HG03457 (cell line): ENCODE results near the gene PCDHA9.
"Not testable (repeated sequence)": the region's sequence is repeated elsewhere in the genome, so short reads cannot be mapped to it uniquely, and the experiment has no call there.

Experiments
- ATAC-seq: cut with Tn5 transposase; IDR thresholded peaks from one replicate; pipeline ENCODE4 v1.9.1; 2021; ENCODE audit warnings: moderate number of reproducible peaks; ENCODE audit not compliant: unreplicated experiment

PCDHA9 gene

DNA sequence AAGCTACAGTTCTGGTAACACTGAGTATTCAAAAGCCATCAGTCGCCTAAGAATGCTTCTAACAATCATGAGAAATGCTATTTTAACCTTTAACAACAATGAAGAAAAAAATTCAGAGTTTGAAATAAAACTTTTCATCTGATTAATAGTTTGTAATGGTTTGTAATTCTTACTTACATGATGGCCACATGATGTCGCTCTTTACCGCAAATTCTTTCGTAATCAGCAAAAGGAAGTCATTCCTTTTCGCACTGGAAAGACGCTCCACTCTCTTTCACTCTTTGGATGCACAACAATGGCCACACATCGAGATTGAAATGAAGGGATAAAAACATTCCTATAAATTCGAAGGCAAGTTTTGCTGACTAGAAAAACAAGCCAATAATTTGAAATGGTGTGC lies 14.2 kb upstream of the PCDHA9 start, which contains the start of gene PCDHA7:
TSS of gene PCDHA7 (plus strand) at position 277 of the 400 bp plus-strand sequence. CDS start at position 392, 115 bp downstream.
- ATAC-seq = no peak

DNA sequence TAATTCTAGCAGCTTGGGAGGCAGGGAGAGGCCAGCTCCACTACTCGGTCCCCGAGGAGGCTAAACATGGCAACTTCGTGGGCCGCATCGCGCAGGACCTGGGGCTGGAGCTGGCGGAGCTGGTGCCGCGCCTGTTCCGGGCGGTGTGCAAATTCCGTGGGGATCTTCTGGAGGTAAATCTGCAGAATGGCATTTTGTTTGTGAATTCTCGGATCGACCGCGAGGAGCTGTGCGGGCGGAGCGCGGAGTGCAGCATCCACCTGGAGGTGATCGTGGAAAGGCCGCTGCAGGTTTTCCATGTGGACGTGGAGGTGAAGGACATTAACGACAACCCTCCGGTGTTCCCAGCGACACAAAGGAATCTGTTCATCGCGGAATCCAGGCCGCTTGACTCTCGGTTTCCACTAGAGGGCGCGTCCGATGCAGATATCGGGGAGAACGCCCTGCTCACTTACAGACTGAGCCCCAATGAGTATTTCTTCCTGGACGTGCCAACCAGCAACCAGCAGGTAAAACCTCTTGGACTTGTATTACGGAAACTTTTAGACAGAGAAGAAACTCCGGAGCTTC lies 13.7 kb upstream of the PCDHA9 start:
- not testable (repeated sequence) for ATAC-seq

DNA sequence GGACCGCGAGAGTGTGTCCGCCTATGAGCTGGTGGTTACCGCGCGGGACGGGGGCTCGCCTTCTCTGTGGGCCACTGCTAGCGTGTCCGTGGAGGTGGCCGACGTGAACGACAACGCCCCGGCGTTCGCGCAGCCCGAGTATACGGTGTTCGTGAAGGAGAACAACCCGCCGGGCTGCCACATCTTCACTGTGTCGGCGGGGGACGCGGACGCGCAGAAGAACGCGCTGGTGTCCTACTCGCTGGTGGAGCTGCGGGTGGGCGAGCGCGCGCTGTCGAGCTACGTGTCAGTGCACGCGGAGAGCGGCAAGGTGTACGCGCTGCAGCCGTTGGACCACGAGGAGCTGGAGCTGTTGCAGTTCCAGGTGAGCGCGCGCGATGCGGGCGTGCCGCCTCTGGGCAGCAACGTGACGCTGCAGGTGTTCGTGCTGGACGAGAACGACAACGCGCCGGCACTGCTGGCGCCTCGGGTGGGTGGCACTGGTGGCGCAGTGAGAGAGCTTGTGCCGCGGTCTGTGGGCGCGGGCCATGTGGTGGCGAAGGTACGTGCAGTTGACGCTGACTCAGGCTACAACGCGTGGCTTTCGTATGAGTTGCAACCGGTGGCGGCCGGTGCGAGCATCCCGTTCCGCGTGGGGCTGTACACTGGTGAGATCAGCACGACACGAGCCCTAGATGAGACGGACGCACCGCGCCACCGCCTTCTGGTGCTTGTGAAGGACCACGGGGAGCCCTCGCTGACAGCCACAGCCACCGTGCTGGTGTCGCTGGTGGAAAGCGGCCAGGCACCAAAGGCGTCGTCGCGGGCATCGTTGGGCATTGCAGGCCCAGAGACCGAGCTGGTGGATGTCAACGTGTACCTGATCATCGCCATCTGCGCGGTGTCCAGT lies 12.3 kb upstream of the PCDHA9 start:
- no peak for ATAC-seq

- no peak for ATAC-seq
These were observed 6.9 kb upstream of the PCDHA9 start, which contains the start of gene PCDHA8 for GRCh38 chr5:140840978-140841962. TSS of gene PCDHA8 (plus strand) at chr5:140841187. CDS start at chr5:140841322, 135 bp downstream.

- ATAC-seq = no peak
These were observed 5.1 kb upstream of the PCDHA9 start for GRCh38 chr5:140842798-140843733.

GRCh38 chr5:140849831-140850634 lies 1.9 kb downstream of the PCDHA9 start:
- ATAC-seq = not testable (repeated sequence)

DNA sequence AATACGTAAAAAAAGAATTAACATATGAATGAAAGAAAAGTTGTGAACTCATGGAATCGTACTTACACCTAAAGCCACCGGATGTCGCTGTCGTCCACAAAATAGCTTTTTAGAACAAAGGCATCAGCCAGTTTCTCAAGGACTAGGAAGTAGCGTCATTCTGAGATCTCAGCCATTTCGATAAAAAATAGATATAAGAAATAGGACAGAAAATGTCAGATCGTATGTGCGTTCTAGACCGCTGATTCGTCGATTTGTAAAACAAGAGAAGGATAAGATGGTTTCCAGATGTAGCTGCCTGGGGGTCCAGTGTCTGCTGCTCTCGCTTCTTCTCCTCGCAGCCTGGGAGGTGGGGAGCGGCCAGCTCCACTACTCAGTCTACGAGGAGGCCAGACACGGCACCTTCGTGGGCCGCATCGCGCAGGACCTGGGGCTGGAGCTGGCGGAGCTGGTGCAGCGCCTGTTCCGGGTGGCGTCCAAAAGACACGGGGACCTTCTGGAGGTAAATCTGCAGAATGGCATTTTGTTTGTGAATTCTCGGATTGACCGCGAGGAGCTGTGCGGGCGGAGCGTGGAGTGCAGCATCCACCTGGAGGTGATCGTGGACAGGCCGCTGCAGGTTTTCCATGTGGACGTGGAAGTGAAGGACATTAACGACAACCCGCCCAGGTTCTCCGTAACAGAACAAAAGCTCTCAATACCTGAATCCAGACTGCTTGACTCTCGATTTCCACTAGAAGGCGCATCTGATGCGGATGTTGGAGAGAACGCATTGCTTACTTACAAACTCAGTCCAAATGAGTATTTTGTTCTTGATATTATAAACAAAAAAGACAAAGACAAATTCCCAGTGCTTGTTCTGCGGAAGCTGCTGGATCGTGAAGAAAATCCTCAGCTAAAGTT lies 7.8 kb downstream of the PCDHA9 start, which contains the start of gene PCDHA10:
TSS of gene PCDHA10 (plus strand) at position 126 of the 903 bp plus-strand sequence. CDS start at position 278, 152 bp downstream.
- no peak for ATAC-seq

DNA sequence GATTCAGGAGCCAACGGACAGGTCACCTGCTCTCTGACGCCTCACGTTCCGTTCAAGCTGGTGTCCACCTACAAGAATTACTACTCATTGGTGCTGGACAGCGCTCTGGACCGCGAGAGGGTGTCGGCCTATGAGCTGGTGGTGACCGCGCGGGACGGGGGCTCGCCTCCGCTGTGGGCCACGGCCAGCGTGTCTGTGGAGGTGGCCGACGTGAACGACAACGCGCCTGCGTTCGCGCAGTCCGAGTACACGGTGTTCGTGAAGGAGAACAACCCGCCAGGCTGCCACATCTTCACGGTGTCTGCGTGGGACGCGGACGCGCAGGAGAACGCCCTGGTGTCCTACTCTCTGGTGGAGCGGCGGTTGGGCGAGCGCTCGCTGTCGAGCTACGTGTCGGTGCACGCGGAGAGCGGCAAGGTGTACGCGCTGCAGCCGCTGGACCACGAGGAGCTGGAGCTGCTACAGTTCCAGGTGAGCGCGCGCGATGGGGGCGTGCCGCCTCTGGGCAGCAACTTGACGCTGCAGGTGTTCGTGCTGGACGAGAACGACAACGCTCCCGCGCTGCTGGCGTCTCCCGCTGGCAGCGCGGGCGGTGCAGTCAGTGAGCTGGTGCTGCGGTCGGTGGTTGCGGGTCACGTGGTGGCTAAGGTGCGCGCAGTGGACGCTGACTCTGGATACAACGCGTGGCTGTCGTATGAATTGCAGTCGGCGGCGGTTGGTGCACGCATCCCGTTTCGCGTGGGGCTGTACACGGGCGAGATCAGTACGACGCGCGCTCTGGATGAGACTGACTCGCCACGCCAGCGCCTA lies 9.2 kb downstream of the PCDHA9 start:
- no peak for ATAC-seq

GRCh38 chr5:140857987-140858240 lies 9.7 kb downstream of the PCDHA9 start:
- ATAC-seq = no peak

- no peak for ATAC-seq
These were observed 14.5 kb downstream of the PCDHA9 start for GRCh38 chr5:140862441-140863295.

- ATAC-seq = no peak
These were observed 20.8 kb downstream of the PCDHA9 start, which contains the start of gene PCDHA11 for GRCh38 chr5:140868721-140869554. TSS of gene PCDHA11 (plus strand) at chr5:140868957. CDS start at chr5:140869104, 147 bp downstream.

- no peak for ATAC-seq
These were observed 21.3 kb downstream of the PCDHA9 start for GRCh38 chr5:140869555-140869886.

DNA sequence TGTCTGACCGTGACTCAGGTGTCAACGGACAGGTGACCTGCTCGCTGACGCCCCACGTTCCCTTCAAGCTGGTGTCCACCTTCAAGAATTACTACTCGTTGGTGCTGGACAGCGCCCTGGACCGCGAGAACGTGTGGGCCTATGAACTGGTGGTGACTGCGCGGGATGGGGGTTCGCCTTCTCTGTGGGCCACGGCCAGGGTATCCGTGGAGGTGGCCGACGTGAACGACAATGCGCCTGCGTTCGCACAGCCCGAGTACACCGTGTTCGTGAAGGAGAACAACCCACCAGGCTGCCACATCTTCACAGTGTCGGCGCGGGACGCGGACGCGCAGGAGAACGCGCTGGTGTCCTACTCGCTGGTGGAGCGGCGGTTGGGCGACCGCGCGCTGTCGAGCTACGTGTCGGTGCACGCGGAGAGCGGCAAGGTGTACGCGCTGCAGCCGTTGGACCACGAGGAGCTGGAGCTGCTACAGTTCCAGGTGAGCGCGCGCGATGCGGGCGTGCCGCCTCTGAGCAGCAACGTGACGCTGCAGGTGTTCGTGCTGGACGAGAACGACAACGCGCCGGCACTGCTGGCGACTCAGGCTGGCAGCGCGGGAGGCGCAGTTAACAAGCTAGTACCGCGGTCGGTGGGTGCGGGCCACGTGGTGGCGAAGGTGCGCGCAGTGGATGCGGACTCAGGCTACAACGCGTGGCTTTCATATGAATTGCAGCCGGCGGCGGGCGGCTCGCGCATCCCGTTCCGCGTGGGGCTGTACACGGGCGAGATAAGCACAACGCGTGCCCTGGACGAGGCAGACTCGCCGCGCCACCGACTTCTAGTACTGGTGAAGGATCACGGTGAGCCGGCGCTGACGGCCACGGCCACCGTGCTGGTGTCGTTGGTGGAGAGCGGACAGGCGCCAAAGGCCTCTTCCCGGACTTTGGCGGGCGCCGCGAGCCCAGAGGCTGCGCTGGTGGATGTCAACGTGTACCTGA lies 22.3 kb downstream of the PCDHA9 start:
- no peak for ATAC-seq
